Measurements from ENCODE around the gene MAPK8.

Gene MAPK8

GRCh38 chr10:48366261-48366660, 59.8 kb downstream of the MAPK8 start:
- Histone ChIP-seq H3K27ac (ENCODE audit: low read length) (no peak overlapping the region), H3K4me1 (ENCODE audit: insufficient read depth, low read length) (0 out of 2 replicates have a peak, but pooled peaks cover 8% of the 10 kb centered on the region), H4K20me1 (ENCODE audit: insufficient read depth, low read length) (peaks cover 43% of the 10 kb centered on the region; the same call in 1 of the 2 replicates), H3K9ac (ENCODE audit: low read depth, low read length) (no peak overlapping the region), H3K79me2 (ENCODE audit: insufficient read depth, low read length) (peaks cover 85% of the 10 kb centered on the region), H3K4me2 (ENCODE audit: insufficient read depth, low read length) (no peak overlapping the region), H3K36me3 (ENCODE audit: insufficient read depth, low read length) (no peaks in the 10 kb centered on the region), H2AFZ (ENCODE audit: low read depth, low read length) (no peak overlapping the region), H3K9me3 (ENCODE audit: insufficient read depth, low read length, severe bottlenecking) (no peaks in the 10 kb centered on the region), H3K27me3 (ENCODE audit: insufficient read depth, low read length, poor library complexity) (no peaks in the 10 kb centered on the region), H3K4me3 (ENCODE audit: low read depth in 1 of 2, low read length in 2 of 2) (no peak overlapping the region)
- TF ChIP-seq CTCF (IDR thresholded peaks at IDR 0.05; ENCODE audit: borderline replicate concordance, extremely low read depth, low read length, poor library complexity, severe bottlenecking) = no peak
- no peak for TF ChIP-seq EZH2 (IDR thresholded peaks at IDR 0.05; ENCODE audit: borderline replicate concordance, low read depth, low read length, severe bottlenecking)
- ATAC-seq (ENCODE audit: insufficient read depth, low read depth) = no peak
- DNase-seq = no peak

GRCh38 chr10:48369501-48369900, 63.0 kb downstream of the MAPK8 start:
- no peak for DNase-seq
- Histone ChIP-seq H3K4me2 (ENCODE audit: insufficient read depth, low read length) (no peak overlapping the region), H4K20me1 (ENCODE audit: insufficient read depth, low read length) (peaks cover 24% of the 10 kb centered on the region; the same call in 1 of the 2 replicates), H3K4me3 (ENCODE audit: low read depth in 1 of 2, low read length in 2 of 2) (no peak overlapping the region), H3K4me1 (ENCODE audit: insufficient read depth, low read length) (0 out of 2 replicates have a peak, but pooled peaks cover 3% of the 10 kb centered on the region), H3K27ac (ENCODE audit: low read length) (no peak overlapping the region), H3K9ac (ENCODE audit: low read depth, low read length) (no peak overlapping the region), H3K27me3 (ENCODE audit: insufficient read depth, low read length, poor library complexity) (no peaks in the 10 kb centered on the region), H2AFZ (ENCODE audit: low read depth, low read length) (no peak overlapping the region), H3K79me2 (ENCODE audit: insufficient read depth, low read length) (peaks cover 69% of the 10 kb centered on the region), H3K36me3 (ENCODE audit: insufficient read depth, low read length) (no peaks in the 10 kb centered on the region), H3K9me3 (ENCODE audit: insufficient read depth, low read length, severe bottlenecking) (no peaks in the 10 kb centered on the region)
- no peak for ATAC-seq (ENCODE audit: insufficient read depth, low read depth)
- TF ChIP-seq EZH2 (IDR thresholded peaks at IDR 0.05; ENCODE audit: borderline replicate concordance, low read depth, low read length, severe bottlenecking) = no peak
- no peak for TF ChIP-seq CTCF (IDR thresholded peaks at IDR 0.05; ENCODE audit: borderline replicate concordance, extremely low read depth, low read length, poor library complexity, severe bottlenecking)

GRCh38 chr10:48377751-48378530, 71.5 kb downstream of the MAPK8 start:
- no peak overlapping the region for H3K4me2 ChIP-seq (ENCODE audit: insufficient read depth, low read length)
- H3K4me3 ChIP-seq (ENCODE audit: low read depth in 1 of 2, low read length in 2 of 2) = no peak overlapping the region
- DNase-seq (no peak), ATAC-seq (ENCODE audit: insufficient read depth, low read depth) (no peak)
- no peak overlapping the region for H2AFZ ChIP-seq (ENCODE audit: low read depth, low read length)
- H3K9me3 ChIP-seq (ENCODE audit: insufficient read depth, low read length, severe bottlenecking) = no peaks in the 10 kb centered on the region
- peaks cover 17% of the 10 kb centered on the region; the same call in 1 of the 2 replicates for H4K20me1 ChIP-seq (ENCODE audit: insufficient read depth, low read length)
- TF ChIP-seq CTCF (IDR thresholded peaks at IDR 0.05; ENCODE audit: borderline replicate concordance, extremely low read depth, low read length, poor library complexity, severe bottlenecking) = no peak
- TF ChIP-seq EZH2 (IDR thresholded peaks at IDR 0.05; ENCODE audit: borderline replicate concordance, low read depth, low read length, severe bottlenecking) = no peak
- H3K79me2 ChIP-seq (ENCODE audit: insufficient read depth, low read length) = peaks cover 32% of the 10 kb centered on the region
- H3K4me1 ChIP-seq (ENCODE audit: insufficient read depth, low read length) = no peaks in the 10 kb centered on the region
- no peak overlapping the region for H3K27ac ChIP-seq (ENCODE audit: low read length)
- no peak overlapping the region for H3K9ac ChIP-seq (ENCODE audit: low read depth, low read length)
- no peaks in the 10 kb centered on the region for H3K27me3 ChIP-seq (ENCODE audit: insufficient read depth, low read length, poor library complexity)
- no peaks in the 10 kb centered on the region for H3K36me3 ChIP-seq (ENCODE audit: insufficient read depth, low read length)

Data from DND-41 (cell line).